ENCODE results near the gene CNTNAP4.

GRCh38 chr16:76389126-76389525 is 111.9 kb downstream of the CNTNAP4 start:
- TF ChIP-seq POLR2A (IDR thresholded peaks at IDR 0.05) (no peak), CTCF (IDR thresholded peaks at IDR 0.05) (no peak)

Measured in body of pancreas (tissue), 4 donors.